ENCODE results near the gene PON1.

PON1 gene

GRCh38 chr7:95330204-95330960 lies 6.0 kb upstream of the PON1 start:
- Histone ChIP-seq H3K36me3 (ENCODE audit: insufficient read depth, low read length) (no peaks in the 10 kb centered on the region), H3K4me2 (ENCODE audit: insufficient read depth, low read length) (peak overlapping the region; percentile 76), H3K9ac (ENCODE audit: low read depth, low read length) (peak overlapping the region; percentile 57), H3K27ac (ENCODE audit: low read length) (peak overlapping the region; percentile 86), H3K79me2 (ENCODE audit: insufficient read depth, low read length) (no peaks in the 10 kb centered on the region), H4K20me1 (ENCODE audit: insufficient read depth, low read length) (no peaks in the 10 kb centered on the region), H3K4me3 (ENCODE audit: low read depth in 1 of 2, low read length in 2 of 2) (peak overlapping the region; percentile 22 to 59), H3K4me1 (ENCODE audit: insufficient read depth, low read length) (peaks cover 15% of the 10 kb centered on the region), H3K9me3 (ENCODE audit: insufficient read depth, low read length, severe bottlenecking) (no peaks in the 10 kb centered on the region), H3K27me3 (ENCODE audit: insufficient read depth, low read length, poor library complexity) (no peaks in the 10 kb centered on the region), H2AFZ (ENCODE audit: low read depth, low read length) (peak overlapping the region; percentile 97)
- TF ChIP-seq, protein P1, sequence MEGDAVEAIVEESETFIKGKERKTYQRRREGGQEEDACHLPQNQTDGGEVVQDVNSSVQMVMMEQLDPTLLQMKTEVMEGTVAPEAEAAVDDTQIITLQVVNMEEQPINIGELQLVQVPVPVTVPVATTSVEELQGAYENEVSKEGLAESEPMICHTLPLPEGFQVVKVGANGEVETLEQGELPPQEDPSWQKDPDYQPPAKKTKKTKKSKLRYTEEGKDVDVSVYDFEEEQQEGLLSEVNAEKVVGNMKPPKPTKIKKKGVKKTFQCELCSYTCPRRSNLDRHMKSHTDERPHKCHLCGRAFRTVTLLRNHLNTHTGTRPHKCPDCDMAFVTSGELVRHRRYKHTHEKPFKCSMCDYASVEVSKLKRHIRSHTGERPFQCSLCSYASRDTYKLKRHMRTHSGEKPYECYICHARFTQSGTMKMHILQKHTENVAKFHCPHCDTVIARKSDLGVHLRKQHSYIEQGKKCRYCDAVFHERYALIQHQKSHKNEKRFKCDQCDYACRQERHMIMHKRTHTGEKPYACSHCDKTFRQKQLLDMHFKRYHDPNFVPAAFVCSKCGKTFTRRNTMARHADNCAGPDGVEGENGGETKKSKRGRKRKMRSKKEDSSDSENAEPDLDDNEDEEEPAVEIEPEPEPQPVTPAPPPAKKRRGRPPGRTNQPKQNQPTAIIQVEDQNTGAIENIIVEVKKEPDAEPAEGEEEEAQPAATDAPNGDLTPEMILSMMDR (IDR thresholded peaks at IDR 0.05; ENCODE audit: borderline replicate concordance, extremely low read depth, low read length, poor library complexity, severe bottlenecking), result no peak
- TF ChIP-seq EZH2 (IDR thresholded peaks at IDR 0.05; ENCODE audit: borderline replicate concordance, low read depth, low read length, severe bottlenecking), result no peak
- peak; percentile 11 for DNase-seq
- peak; percentile 98 for ATAC-seq (ENCODE audit: insufficient read depth, low read depth)

GRCh38 chr7:95327356-95327755 lies 3.0 kb upstream of the PON1 start:
- Histone ChIP-seq H3K36me3 (ENCODE audit: insufficient read depth, low read length) (no peaks in the 10 kb centered on the region), H3K4me2 (ENCODE audit: insufficient read depth, low read length) (no peak overlapping the region), H4K20me1 (ENCODE audit: insufficient read depth, low read length) (no peaks in the 10 kb centered on the region), H3K9me3 (ENCODE audit: insufficient read depth, low read length, severe bottlenecking) (no peaks in the 10 kb centered on the region), H2AFZ (ENCODE audit: low read depth, low read length) (no peak overlapping the region), H3K27me3 (ENCODE audit: insufficient read depth, low read length, poor library complexity) (no peaks in the 10 kb centered on the region), H3K27ac (ENCODE audit: low read length) (no peak overlapping the region), H3K9ac (ENCODE audit: low read depth, low read length) (no peak overlapping the region), H3K4me1 (ENCODE audit: insufficient read depth, low read length) (peaks cover 15% of the 10 kb centered on the region), H3K79me2 (ENCODE audit: insufficient read depth, low read length) (no peaks in the 10 kb centered on the region), H3K4me3 (ENCODE audit: low read depth in 1 of 2, low read length in 2 of 2) (no peak overlapping the region)
- ATAC-seq (ENCODE audit: insufficient read depth, low read depth) (no peak), DNase-seq (no peak)
- TF ChIP-seq EZH2 (IDR thresholded peaks at IDR 0.05; ENCODE audit: borderline replicate concordance, low read depth, low read length, severe bottlenecking), result no peak
- TF ChIP-seq, protein P1 (IDR thresholded peaks at IDR 0.05; ENCODE audit: borderline replicate concordance, extremely low read depth, low read length, poor library complexity, severe bottlenecking), result no peak

DNA sequence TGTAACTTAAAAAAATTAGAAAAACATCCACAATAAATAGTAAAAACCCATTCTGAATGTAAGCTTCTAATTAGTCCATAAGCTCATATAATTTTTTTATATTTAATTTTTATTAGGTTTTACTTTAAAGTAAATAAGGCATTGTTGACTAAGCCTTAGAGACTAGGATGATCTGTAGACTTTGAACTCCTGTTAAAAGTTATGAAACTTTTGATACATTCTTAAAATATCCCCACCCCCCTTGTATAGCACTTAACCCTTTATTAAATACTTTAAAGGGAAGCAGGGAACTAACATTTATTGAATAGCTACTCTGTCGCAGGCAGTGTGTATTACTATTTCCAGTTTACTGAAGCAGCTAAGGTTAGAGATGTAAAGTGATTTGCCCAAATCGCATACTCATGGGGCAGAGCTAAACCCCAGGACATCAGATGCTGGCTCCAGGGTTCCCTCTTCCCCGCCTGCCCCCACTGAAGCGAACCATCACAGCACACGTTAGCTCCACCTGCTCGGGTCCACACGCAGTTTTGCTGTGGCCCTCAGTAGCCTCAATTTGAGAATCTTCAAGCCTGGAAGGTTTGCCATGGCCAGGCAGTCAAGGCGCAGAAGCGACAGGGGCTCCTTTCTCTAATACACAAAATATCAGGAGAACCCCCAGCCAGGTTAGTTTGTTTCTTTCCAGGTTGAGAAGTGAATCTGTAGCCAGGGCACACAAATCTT lies 762 bp downstream of the PON1 start:
- no peaks in the 10 kb centered on the region for H3K9me3 ChIP-seq (ENCODE audit: insufficient read depth, low read length, severe bottlenecking)
- H3K4me3 ChIP-seq (ENCODE audit: low read depth in 1 of 2, low read length in 2 of 2), result no peak overlapping the region
- no peaks in the 10 kb centered on the region for H3K27me3 ChIP-seq (ENCODE audit: insufficient read depth, low read length, poor library complexity)
- H4K20me1 ChIP-seq (ENCODE audit: insufficient read depth, low read length), result no peaks in the 10 kb centered on the region
- DNase-seq (no peak), ATAC-seq (ENCODE audit: insufficient read depth, low read depth) (no peak)
- H3K36me3 ChIP-seq (ENCODE audit: insufficient read depth, low read length), result no peaks in the 10 kb centered on the region
- TF ChIP-seq EZH2 (IDR thresholded peaks at IDR 0.05; ENCODE audit: borderline replicate concordance, low read depth, low read length, severe bottlenecking), result no peak
- TF ChIP-seq, protein P1 (IDR thresholded peaks at IDR 0.05; ENCODE audit: borderline replicate concordance, extremely low read depth, low read length, poor library complexity, severe bottlenecking), result no peak
- no peak overlapping the region for H2AFZ ChIP-seq (ENCODE audit: low read depth, low read length)
- no peaks in the 10 kb centered on the region for H3K4me1 ChIP-seq (ENCODE audit: insufficient read depth, low read length)
- no peak overlapping the region for H3K4me2 ChIP-seq (ENCODE audit: insufficient read depth, low read length)
- no peak overlapping the region for H3K9ac ChIP-seq (ENCODE audit: low read depth, low read length)
- no peaks in the 10 kb centered on the region for H3K79me2 ChIP-seq (ENCODE audit: insufficient read depth, low read length)
- no peak overlapping the region for H3K27ac ChIP-seq (ENCODE audit: low read length)

All from DND-41 (cell line).